ENCODE results near the gene DNAJB12.

The DNAJB12 gene

DNA sequence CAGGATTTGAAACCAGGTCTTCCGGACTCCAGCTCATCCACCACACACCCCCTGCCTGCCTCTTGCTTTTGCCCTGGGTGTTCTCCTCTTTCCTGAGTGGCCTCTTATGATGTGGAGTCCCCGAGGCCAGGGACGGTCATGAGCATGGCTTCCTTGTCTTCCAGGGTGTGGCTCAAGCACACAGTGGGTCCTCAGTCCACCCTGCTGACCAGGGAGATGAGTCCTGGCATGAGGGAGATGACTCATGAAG lies 32.8 kb downstream of the DNAJB12 start:
- Mint-ChIP-seq H3K4me3 (no peak overlapping the region), H3K27me3 (peaks cover 18% of the 10 kb centered on the region), H3K36me3 (ENCODE audit: low read depth) (no peaks in the 10 kb centered on the region), H3K9me3 (no peaks in the 10 kb centered on the region), H3K4me1 (ENCODE audit: low read depth) (peaks cover 81% of the 10 kb centered on the region), H3K27ac (no peak overlapping the region)
- intact Hi-C loops (cut with micrococcal nuclease), result no loop called here

- no peak overlapping the region for H3K4me3 Mint-ChIP-seq
- peaks cover 81% of the 10 kb centered on the region for H3K4me1 Mint-ChIP-seq (ENCODE audit: low read depth)
- intact Hi-C loops (cut with micrococcal nuclease), result no loop called here
- peaks cover 13% of the 10 kb centered on the region for H3K27me3 Mint-ChIP-seq
- no peaks in the 10 kb centered on the region for H3K9me3 Mint-ChIP-seq
- no peaks in the 10 kb centered on the region for H3K36me3 Mint-ChIP-seq (ENCODE audit: low read depth)
- peak overlapping the region; percentile 80 for H3K27ac Mint-ChIP-seq
Measured at GRCh38 chr10:72321248-72322029, 33.3 kb downstream of the DNAJB12 start.

GRCh38 chr10:72320676-72321247 lies 34.0 kb downstream of the DNAJB12 start:
- H3K36me3 Mint-ChIP-seq (ENCODE audit: low read depth), result no peaks in the 10 kb centered on the region
- H3K9me3 Mint-ChIP-seq, result no peaks in the 10 kb centered on the region
- H3K27ac Mint-ChIP-seq, result peak overlapping the region; percentile 80
- intact Hi-C loops (cut with micrococcal nuclease), result no loop called here
- H3K4me3 Mint-ChIP-seq, result peak overlapping the region; percentile 13
- H3K27me3 Mint-ChIP-seq, result peaks cover 13% of the 10 kb centered on the region
- peaks cover 85% of the 10 kb centered on the region for H3K4me1 Mint-ChIP-seq (ENCODE audit: low read depth)

GRCh38 chr10:72319416-72320254 lies 35.1 kb downstream of the DNAJB12 start:
- H3K27ac Mint-ChIP-seq, result peak overlapping the region; percentile 80
- H3K27me3 Mint-ChIP-seq, result peaks cover 10% of the 10 kb centered on the region
- H3K36me3 Mint-ChIP-seq (ENCODE audit: low read depth), result no peaks in the 10 kb centered on the region
- H3K9me3 Mint-ChIP-seq, result no peaks in the 10 kb centered on the region
- H3K4me3 Mint-ChIP-seq, result peak overlapping the region; percentile 65
- intact Hi-C loops (cut with micrococcal nuclease), result loop anchor here (1.0 kb wide), 1 partner anchor 9 kb away; no protein-coding TSS in a partner anchor
- peaks cover 89% of the 10 kb centered on the region for H3K4me1 Mint-ChIP-seq (ENCODE audit: low read depth)

DNA sequence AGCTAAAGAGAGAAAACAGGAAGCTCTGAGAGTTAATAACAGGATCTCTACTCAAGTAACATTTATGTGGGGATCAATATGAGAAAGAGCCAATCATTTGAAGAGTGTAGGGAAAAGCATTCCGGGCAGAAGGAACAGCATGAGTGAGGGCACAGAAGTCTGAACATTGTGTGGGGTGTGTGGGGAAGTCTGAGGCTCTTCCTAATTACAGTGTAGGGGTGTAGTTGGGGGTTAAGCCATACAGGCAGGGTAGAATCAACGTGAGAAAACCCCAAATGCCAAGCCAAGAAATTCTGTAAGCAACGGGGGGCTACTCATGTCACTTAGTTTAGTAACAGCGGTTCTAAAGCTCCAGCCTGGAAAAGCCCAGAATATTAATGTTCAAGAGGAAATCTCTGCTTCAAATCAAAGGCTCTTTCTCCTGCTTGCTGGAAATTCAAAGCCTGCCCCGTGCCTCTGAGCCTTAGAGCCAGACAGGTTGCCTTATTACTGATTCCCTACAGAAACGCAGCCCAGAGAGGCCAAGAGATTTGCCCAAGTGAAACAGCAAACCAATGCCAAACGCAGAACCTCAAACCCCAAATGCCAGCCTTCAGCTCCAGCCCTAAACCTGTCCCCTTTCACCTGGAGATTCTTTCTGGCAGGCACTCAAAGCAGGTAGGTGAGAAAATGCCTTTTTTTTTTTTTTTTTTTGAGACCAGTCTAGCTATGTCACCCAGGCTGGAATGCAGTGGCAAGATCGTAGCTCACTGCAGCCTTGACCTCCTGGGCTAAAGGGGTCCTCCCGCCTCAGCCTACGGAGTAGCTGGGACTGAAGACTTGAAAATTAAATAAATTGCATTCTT lies 36.1 kb downstream of the DNAJB12 start:
- Mint-ChIP-seq H3K27me3 (peaks cover 5% of the 10 kb centered on the region), H3K4me1 (ENCODE audit: low read depth) (peaks cover 79% of the 10 kb centered on the region), H3K27ac (peak overlapping the region; percentile 80), H3K4me3 (peak overlapping the region; percentile 65), H3K36me3 (ENCODE audit: low read depth) (no peaks in the 10 kb centered on the region), H3K9me3 (no peaks in the 10 kb centered on the region)
- intact Hi-C loops (cut with micrococcal nuclease), result loop anchor here (1.0 kb wide), 1 partner anchor 8 kb away; no protein-coding TSS in a partner anchor

GRCh38 chr10:72316748-72317435 lies 37.8 kb downstream of the DNAJB12 start:
- no peak overlapping the region for H3K4me3 Mint-ChIP-seq
- H3K9me3 Mint-ChIP-seq, result no peaks in the 10 kb centered on the region
- no peaks in the 10 kb centered on the region for H3K27me3 Mint-ChIP-seq
- intact Hi-C loops (cut with micrococcal nuclease), result no loop called here
- H3K4me1 Mint-ChIP-seq (ENCODE audit: low read depth), result peaks cover 61% of the 10 kb centered on the region
- no peak overlapping the region for H3K27ac Mint-ChIP-seq
- no peaks in the 10 kb centered on the region for H3K36me3 Mint-ChIP-seq (ENCODE audit: low read depth)

DNA sequence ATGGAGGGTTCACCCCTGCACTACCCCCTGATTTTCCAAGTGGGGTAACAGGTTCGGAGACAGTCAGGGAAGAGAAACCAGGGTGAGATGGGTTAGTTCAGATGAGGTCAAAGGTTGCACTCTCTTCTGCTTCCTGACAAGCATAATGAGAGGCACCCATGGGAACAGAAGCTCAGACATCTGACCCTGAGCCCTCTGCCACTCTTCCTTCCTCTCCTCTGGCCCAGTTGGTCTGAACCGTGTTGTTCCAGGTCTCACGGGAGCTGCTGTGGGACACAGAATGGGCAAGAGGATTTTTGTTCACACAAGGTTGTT lies 38.4 kb downstream of the DNAJB12 start:
- H3K36me3 Mint-ChIP-seq (ENCODE audit: low read depth), result no peaks in the 10 kb centered on the region
- H3K27me3 Mint-ChIP-seq, result no peaks in the 10 kb centered on the region
- no peak overlapping the region for H3K4me3 Mint-ChIP-seq
- peak overlapping the region; percentile 12 for H3K27ac Mint-ChIP-seq
- no peaks in the 10 kb centered on the region for H3K9me3 Mint-ChIP-seq
- H3K4me1 Mint-ChIP-seq (ENCODE audit: low read depth), result peaks cover 57% of the 10 kb centered on the region
- intact Hi-C loops (cut with micrococcal nuclease), result no loop called here

DNA sequence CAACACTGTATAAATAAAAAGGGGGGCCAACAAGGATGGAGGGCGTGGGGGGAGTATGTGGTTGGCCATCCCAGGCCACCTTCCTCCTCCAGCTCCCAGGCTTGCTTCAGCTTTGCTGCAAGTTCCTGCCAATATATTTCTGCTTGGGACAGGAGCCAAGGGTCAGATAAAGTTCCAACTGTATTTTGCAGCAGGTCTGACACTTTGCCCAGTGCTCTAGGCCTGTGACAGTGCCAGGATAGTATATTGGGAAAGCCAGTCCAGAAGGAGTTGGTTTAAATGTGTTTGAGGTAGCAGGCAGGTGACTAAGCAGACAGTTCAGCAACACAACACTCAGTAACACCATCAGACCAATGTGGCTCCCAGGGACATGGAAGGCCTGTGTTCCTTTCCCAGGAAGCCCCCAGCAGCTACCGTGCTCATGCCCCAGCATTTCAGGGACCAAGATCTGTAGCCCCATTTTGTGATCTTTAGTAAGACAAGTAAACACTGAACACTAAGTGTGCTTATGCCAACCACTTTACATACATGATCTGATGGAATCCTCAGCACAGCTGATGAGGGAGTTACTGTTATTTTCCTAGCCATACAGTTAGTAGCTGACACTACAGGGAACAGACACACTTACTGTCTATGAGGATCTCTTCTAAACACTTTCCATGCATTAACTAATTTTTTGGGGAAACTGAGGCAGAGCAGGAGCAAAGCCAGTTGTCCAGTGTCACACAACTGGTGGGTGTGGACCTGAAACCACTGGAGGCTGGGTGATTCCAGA lies 38.9 kb downstream of the DNAJB12 start:
- Mint-ChIP-seq H3K27ac (peak overlapping the region; percentile 12), H3K9me3 (no peaks in the 10 kb centered on the region), H3K27me3 (no peaks in the 10 kb centered on the region), H3K4me3 (no peak overlapping the region), H3K4me1 (ENCODE audit: low read depth) (peaks cover 55% of the 10 kb centered on the region), H3K36me3 (ENCODE audit: low read depth) (no peaks in the 10 kb centered on the region)
- intact Hi-C loops (cut with micrococcal nuclease), result no loop called here

DNA sequence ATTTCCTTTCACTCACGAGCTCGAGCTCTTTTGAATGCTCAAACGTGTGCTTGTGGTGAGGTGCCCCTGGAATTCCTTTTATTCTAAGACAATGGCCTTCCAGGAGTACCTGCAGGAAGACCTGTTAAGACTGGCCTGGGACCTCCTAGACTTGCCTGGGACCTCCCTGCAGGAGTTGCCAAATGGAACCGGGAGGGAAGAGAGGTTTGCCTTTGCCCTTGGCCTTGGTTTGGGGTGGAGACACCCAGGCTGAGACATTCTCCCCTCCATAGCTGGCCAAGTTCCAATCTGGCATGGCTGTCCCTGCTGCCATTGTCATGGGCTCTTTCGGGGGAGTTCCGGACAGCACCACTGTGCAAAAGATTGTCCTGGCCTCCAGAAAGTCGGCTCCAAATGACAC lies 39.7 kb downstream of the DNAJB12 start:
- Mint-ChIP-seq H3K27ac (no peak overlapping the region), H3K9me3 (no peaks in the 10 kb centered on the region), H3K4me3 (no peak overlapping the region), H3K27me3 (peaks cover 2% of the 10 kb centered on the region), H3K36me3 (ENCODE audit: low read depth) (no peaks in the 10 kb centered on the region), H3K4me1 (ENCODE audit: low read depth) (peaks cover 55% of the 10 kb centered on the region)
- intact Hi-C loops (cut with micrococcal nuclease), result no loop called here

DNA sequence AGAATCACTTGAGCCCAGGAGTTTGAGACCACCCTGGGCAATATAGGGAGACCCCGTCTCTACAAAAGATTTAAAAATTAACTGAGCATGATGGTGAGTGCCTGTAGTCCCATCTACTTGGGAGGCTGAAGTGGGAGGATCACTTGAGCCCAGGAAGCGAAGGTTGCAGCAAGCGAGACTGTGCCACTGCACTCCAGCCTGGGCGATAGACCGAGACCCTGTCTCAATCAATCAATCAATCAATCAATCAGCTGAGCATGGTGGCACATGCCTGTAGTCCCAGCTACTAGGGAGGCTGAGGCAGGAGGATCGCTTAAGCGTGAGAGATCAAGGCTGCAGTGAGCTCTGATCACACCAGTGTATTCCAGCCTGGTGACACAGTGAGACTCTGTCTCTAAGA lies 40.5 kb downstream of the DNAJB12 start:
- H3K9me3 Mint-ChIP-seq, result no peaks in the 10 kb centered on the region
- no peak overlapping the region for H3K27ac Mint-ChIP-seq
- H3K36me3 Mint-ChIP-seq (ENCODE audit: low read depth), result no peaks in the 10 kb centered on the region
- no peak overlapping the region for H3K4me3 Mint-ChIP-seq
- H3K4me1 Mint-ChIP-seq (ENCODE audit: low read depth), result peaks cover 60% of the 10 kb centered on the region
- intact Hi-C loops (cut with micrococcal nuclease), result no loop called here
- H3K27me3 Mint-ChIP-seq, result peaks cover 5% of the 10 kb centered on the region

- intact Hi-C loops (cut with micrococcal nuclease), result no loop called here
- Mint-ChIP-seq H3K27me3 (peaks cover 7% of the 10 kb centered on the region), H3K4me1 (ENCODE audit: low read depth) (peaks cover 59% of the 10 kb centered on the region), H3K9me3 (no peaks in the 10 kb centered on the region), H3K27ac (no peak overlapping the region), H3K36me3 (ENCODE audit: low read depth) (no peaks in the 10 kb centered on the region), H3K4me3 (no peak overlapping the region)
Measured at GRCh38 chr10:72312865-72313391, 41.8 kb downstream of the DNAJB12 start.

- Mint-ChIP-seq H3K4me1 (ENCODE audit: low read depth) (peaks cover 52% of the 10 kb centered on the region), H3K4me3 (no peak overlapping the region), H3K9me3 (no peaks in the 10 kb centered on the region), H3K27ac (no peak overlapping the region), H3K27me3 (peaks cover 7% of the 10 kb centered on the region), H3K36me3 (ENCODE audit: low read depth) (no peaks in the 10 kb centered on the region)
- intact Hi-C loops (cut with micrococcal nuclease), result no loop called here
Measured at GRCh38 chr10:72311667-72312066, 43.1 kb downstream of the DNAJB12 start.
